Neural cell (in vitro differentiated cells): ENCODE results near the gene PHACTR3. TPM values are rescaled to one million over a fixed set of nuclear protein-coding genes. Genes with fewer than 3 reads are reported as not detected.
"Not testable (repeated sequence)": the region's sequence is repeated elsewhere in the genome, so short reads cannot be mapped to it uniquely, and the experiment has no call there.

Experiments
- H2AFZ ChIP-seq: fragments of 200-600, 300-800 bp; sonication (generic), shearing (Covaris generic); 2 replicates; pipeline ENCODE4 v1.6.0; 2014; ENCODE audit warnings: low read depth, mild to moderate bottlenecking, antibody characterized with exemption, low read length, moderate library complexity
- H3F3A ChIP-seq: fragments of 200-600 bp; shearing (Covaris generic); 2 replicates; pipeline ENCODE4 v1.6.1; 2016; ENCODE audit warnings: mild to moderate bottlenecking, moderate library complexity, mixed read lengths, antibody characterized with exemption, low read length; ENCODE audit not compliant: insufficient read depth, poor library complexity, severe bottlenecking
- H3K27ac ChIP-seq: fragments of 200-600, 300-800 bp; sonication (generic), shearing (Covaris generic); 2 replicates; pipeline ENCODE4 v1.5.1; 2014; ENCODE audit warnings: mild to moderate bottlenecking, low read length, moderate library complexity
- H3K27me3 ChIP-seq: fragments of 300-800, 200-600 bp; sonication (generic), shearing (Covaris generic); 2 replicates; pipeline ENCODE4 v1.6.0; 2014; ENCODE audit warnings: mild to moderate bottlenecking, low read depth, low read length, moderate library complexity; ENCODE audit not compliant: insufficient read depth
- H3K36me3 ChIP-seq: fragments of 300-800, 200-600 bp; sonication (generic), shearing (Covaris generic); 2 replicates; pipeline ENCODE4 v1.5.1; 2014; ENCODE audit warnings: mild to moderate bottlenecking, antibody characterized with exemption, low read length, moderate library complexity; ENCODE audit not compliant: insufficient read depth
- H3K4me2 ChIP-seq: fragments of 300-800, 200-600 bp; sonication (generic), shearing (Covaris generic); 2 replicates; pipeline ENCODE4 v1.6.0; 2014; ENCODE audit warnings: mild to moderate bottlenecking, low read length
- H3K4me3 ChIP-seq: fragments of 300-800, 200-600 bp; sonication (generic), shearing (Covaris generic); 2 replicates; pipeline ENCODE4 v1.5.1; 2014; ENCODE audit warnings: mild to moderate bottlenecking, low read length, moderate library complexity
- H3K79me2 ChIP-seq: fragments of 200-600 bp; shearing (Covaris generic); replicated peaks from 2 replicates; pipeline ENCODE4 v1.6.0; 2014; ENCODE audit warnings: mild to moderate bottlenecking, low read length, moderate library complexity; ENCODE audit not compliant: insufficient read depth
- H3K9ac ChIP-seq: fragments of 300-800, 200-600 bp; sonication (generic), shearing (Covaris generic); 2 replicates; pipeline ENCODE4 v1.6.1; 2016; ENCODE audit warnings: mild to moderate bottlenecking, low read length, mixed read lengths
- H3K9me2 ChIP-seq: fragments of 200-600 bp; shearing (Covaris generic); 2 replicates; pipeline ENCODE4 v1.6.1; 2016; ENCODE audit warnings: mild to moderate bottlenecking, low read length, mixed read lengths; ENCODE audit not compliant: insufficient read depth
- H3K9me3 ChIP-seq: fragments of 200-600, 300-800 bp; sonication (generic), shearing (Covaris generic); 2 replicates; pipeline ENCODE4 v1.6.1; 2016; ENCODE audit warnings: mild to moderate bottlenecking, mixed run types, low read length, moderate library complexity, mixed read lengths
- H4K20me1 ChIP-seq: fragments of 200-600 bp; shearing (Covaris generic); 2 replicates; pipeline ENCODE4 v1.6.1; 2016; ENCODE audit warnings: mild to moderate bottlenecking, mixed run types; ENCODE audit not compliant: insufficient read depth
- CTCF ChIP-seq: fragments of 450-650 bp; IDR thresholded peaks from 2 replicates; pipeline ENCODE4 v1.5.1; 2014; ENCODE audit warnings: antibody characterized with exemption, mild to moderate bottlenecking, moderate library complexity; ENCODE audit not compliant: poor library complexity, severe bottlenecking
- EP300 ChIP-seq: fragments of 450-650 bp; conservative IDR thresholded peaks from 2 replicates; pipeline ENCODE4 v1.6.1; 2014; ENCODE audit warnings: antibody characterized with exemption, mild to moderate bottlenecking, moderate library complexity; ENCODE audit not compliant: poor library complexity, severe bottlenecking
- EZH2 ChIP-seq: fragments of 200-600, 300-800 bp; shearing (Covaris generic), sonication (generic); IDR thresholded peaks from 2 replicates; pipeline ENCODE4 v1.6.1; 2014; ENCODE audit warnings: antibody characterized with exemption, low read length, borderline replicate concordance, mild to moderate bottlenecking; ENCODE audit not compliant: insufficient read depth, poor library complexity, severe bottlenecking
- MXI1 ChIP-seq: fragments of 450-650 bp; conservative IDR thresholded peaks from 2 replicates; pipeline ENCODE4 v1.6.1; 2014; ENCODE audit warnings: antibody characterized with exemption, mild to moderate bottlenecking; ENCODE audit not compliant: poor library complexity, severe bottlenecking
- POLR2AphosphoS5 ChIP-seq: IDR thresholded peaks from 2 replicates; pipeline ENCODE4 v1.6.1; 2012
- RAD21 ChIP-seq: fragments of 450-650 bp; conservative IDR thresholded peaks from 2 replicates; pipeline ENCODE4 v1.6.1; 2014; ENCODE audit warnings: antibody characterized with exemption, mild to moderate bottlenecking, moderate library complexity
- REST ChIP-seq: IDR thresholded peaks from 2 replicates; pipeline ENCODE4 v1.6.1; 2012; ENCODE audit warnings: borderline replicate concordance
- SMC3 ChIP-seq: fragments of 450-650 bp; conservative IDR thresholded peaks from 2 replicates; pipeline ENCODE4 v1.6.1; 2014; ENCODE audit warnings: antibody characterized with exemption, mild to moderate bottlenecking, moderate library complexity; ENCODE audit not compliant: poor library complexity
- TAF1 ChIP-seq: IDR thresholded peaks from 2 replicates; pipeline ENCODE4 v1.6.1; 2012; ENCODE audit warnings: low read depth
- polyA plus RNA-seq: library from polyadenylated mRNA; depleted of rRNA; stranded (reverse); fragments of >200 nt; gene quantifications from 2 replicates; pipeline ENCODE4 v1.2.3, GENCODE V29; 2014

Gene PHACTR3
- polyA plus RNA-seq, 1 donor from 2014 or later, result 1.3 TPM

GRCh38 chr20:59848182-59848581 is 243.8 kb downstream of the PHACTR3 start:
- TF ChIP-seq CTCF (no peak), EP300 (no peak), POLR2AphosphoS5 (no peak)
- H3K27me3 ChIP-seq, result no peaks in the 10 kb centered on the region
- no peaks in the 10 kb centered on the region for H3K9me2 ChIP-seq
- no peak overlapping the region for H3K27ac ChIP-seq
- H2AFZ ChIP-seq, result no peak overlapping the region
- no peak overlapping the region for H3K4me2 ChIP-seq
- no peak overlapping the region for H3K4me3 ChIP-seq
- no peaks in the 10 kb centered on the region for H3K9me3 ChIP-seq
- H4K20me1 ChIP-seq, result no peaks in the 10 kb centered on the region
- no peak overlapping the region for H3K9ac ChIP-seq
- no peaks in the 10 kb centered on the region for H3K36me3 ChIP-seq
- no peaks in the 10 kb centered on the region for H3F3A ChIP-seq
- H3K79me2 ChIP-seq, result no peaks in the 10 kb centered on the region

- Histone ChIP-seq H3K9ac (no peak overlapping the region), H2AFZ (no peak overlapping the region), H3K36me3 (no peaks in the 10 kb centered on the region), H4K20me1 (no peaks in the 10 kb centered on the region), H3K79me2 (no peaks in the 10 kb centered on the region), H3F3A (no peaks in the 10 kb centered on the region), H3K9me3 (no peaks in the 10 kb centered on the region), H3K9me2 (no peaks in the 10 kb centered on the region), H3K27me3 (no peaks in the 10 kb centered on the region), H3K27ac (no peak overlapping the region), H3K4me2 (no peak overlapping the region), H3K4me3 (no peak overlapping the region)
- no peak for TF ChIP-seq EP300
- TF ChIP-seq EZH2, result no peak
- TF ChIP-seq TAF1, result no peak
- TF ChIP-seq POLR2AphosphoS5, result no peak
- TF ChIP-seq REST, result no peak
- TF ChIP-seq CTCF, result peak; percentile 58
- peak; percentile 59 for TF ChIP-seq RAD21
- peak; percentile 67 for TF ChIP-seq SMC3
- TF ChIP-seq MXI1, result no peak
Observed at GRCh38 chr20:59850018-59850641, 245.8 kb downstream of the PHACTR3 start.

GRCh38 chr20:59856526-59856925 is 252.2 kb downstream of the PHACTR3 start:
- H3K27me3 ChIP-seq, H3K4me3 ChIP-seq, H3K4me2 ChIP-seq, H3K36me3 ChIP-seq, H2AFZ ChIP-seq, H4K20me1 ChIP-seq, H3K27ac ChIP-seq, H3K9me3 ChIP-seq, H3K9me2 ChIP-seq, H3K9ac ChIP-seq, H3F3A ChIP-seq, H3K79me2 ChIP-seq: not testable (repeated sequence)

GRCh38 chr20:59856941-59857340 is 252.6 kb downstream of the PHACTR3 start:
- H3F3A ChIP-seq, H3K4me2 ChIP-seq, H3K27me3 ChIP-seq, H3K9me2 ChIP-seq, H3K36me3 ChIP-seq, H3K9me3 ChIP-seq, H3K4me3 ChIP-seq, H3K79me2 ChIP-seq, H3K27ac ChIP-seq, H3K9ac ChIP-seq, H4K20me1 ChIP-seq, H2AFZ ChIP-seq: not testable (repeated sequence)
